Caco-2 (cell line): ENCODE data around the gene NCAM2. TPM values are rescaled to one million over a fixed set of nuclear protein-coding genes. Genes with fewer than 3 reads are reported as not detected.

Experiments used
- BruUV-seq: library from RNA; stranded (reverse); fragments of 400-500 nt; replicated peaks from 2 replicates; lab custom pipeline; 2021; lab: Mats Ljungman, UMichigan
- CTCF ChIA-PET: fragments of 300-600 bp; sonication (Branson Sonifier 250); formaldehyde crosslinking; loops from one replicate; lab custom pipeline; 2022; ENCODE audit warnings: antibody characterized with exemption; lab: Charles Lee
- POLR2A ChIA-PET: fragments of 300-600 bp; sonication (Branson Sonifier 250); formaldehyde crosslinking; loops from one replicate; lab custom pipeline; 2022; ENCODE audit warnings: antibody characterized with exemption; lab: Charles Lee
- DNase-seq, 2 experiments: peaks; one replicate each; pipeline versions ENCODE4 v3.0.0 to v3.0.0-alpha.2; 2020 to 2022
- H3K27me3 ChIP-seq: replicated peaks from 2 replicates; pipeline ENCODE4 v1.6.0; 2011; ENCODE audit warnings: low read length; ENCODE audit not compliant: control insufficient read depth, insufficient read depth
- H3K36me3 ChIP-seq: 2 replicates; pipeline ENCODE4 v1.5.1; 2011; ENCODE audit warnings: low read length; ENCODE audit not compliant: control insufficient read depth, insufficient read depth
- H3K4me1 ChIP-seq: fragments of 250-450 bp; sonication (Bioruptor Pico); 2 replicates; pipeline ENCODE4 v1.5.1; 2020; ENCODE audit warnings: mild to moderate bottlenecking
- H3K4me3 ChIP-seq: 2 replicates; pipeline ENCODE4 v1.5.1; 2011; ENCODE audit warnings: low read depth, mild to moderate bottlenecking, control low read depth, low read length
- H3K9me3 ChIP-seq: fragments of 250-450 bp; sonication (Bioruptor Pico); 2 replicates; pipeline ENCODE4 v1.5.1; 2020; ENCODE audit warnings: mild to moderate bottlenecking, moderate library complexity
- H3K27ac Mint-ChIP-seq: one replicate; pipeline ENCODE4 v1.8.0; 2022; ENCODE audit warnings: mixed read lengths; ENCODE audit not compliant: unreplicated experiment
- H3K27me3 Mint-ChIP-seq: one replicate; pipeline ENCODE4 v1.8.0; 2022; ENCODE audit warnings: mixed read lengths; ENCODE audit not compliant: insufficient read depth, unreplicated experiment
- H3K36me3 Mint-ChIP-seq: one replicate; pipeline ENCODE4 v1.8.0; 2022; ENCODE audit warnings: mild to moderate bottlenecking, mixed read lengths; ENCODE audit not compliant: insufficient read depth, unreplicated experiment
- H3K4me1 Mint-ChIP-seq: one replicate; pipeline ENCODE4 v1.8.0; 2022; ENCODE audit warnings: low read depth, mixed read lengths; ENCODE audit not compliant: unreplicated experiment
- H3K4me3 Mint-ChIP-seq: one replicate; pipeline ENCODE4 v1.8.0; 2022; ENCODE audit warnings: mild to moderate bottlenecking, moderate library complexity, mixed read lengths; ENCODE audit not compliant: unreplicated experiment
- H3K9me3 Mint-ChIP-seq: one replicate; pipeline ENCODE4 v1.8.0; 2022; ENCODE audit warnings: mixed read lengths; ENCODE audit not compliant: unreplicated experiment
- CTCF ChIP-seq, 2 experiments: fragments of 200-600 bp in 1 of 2; IDR thresholded peaks; 1 replicate in 1 of 2; 2 replicates in 1 of 2; pipeline versions ENCODE4 v1.5.1 to v1.8.0; 2011 to 2022; ENCODE audit warnings: antibody characterized with exemption in 1 of 2, control low read depth in 1 of 2, inconsistent platforms in 1 of 2, low read depth in 1 of 2, low read length in 1 of 2, mild to moderate bottlenecking in 1 of 2, moderate library complexity in 1 of 2; ENCODE audit not compliant: insufficient read depth in 1 of 2, severe bottlenecking in 1 of 2, unreplicated experiment in 1 of 2
- intact Hi-C: fragments of 100-400 bp; cut with micrococcal nuclease; formaldehyde crosslinking; loops from one replicate; pipeline ENCODE4 v1.10.0; 2022; ENCODE audit not compliant: unreplicated experiment
- total RNA-seq: library from RNA; stranded (reverse); gene quantifications from 2 replicates; pipeline ENCODE4 v1.2.3, GENCODE V29; 2022

Gene NCAM2
- total RNA-seq, 1 experiment from 2014 or later, result not detected

- Histone ChIP-seq H3K4me1 (no peaks in the 10 kb centered on the region), H3K9me3 (no peaks in the 10 kb centered on the region), H3K36me3 (no peaks in the 10 kb centered on the region), H3K27me3 (no peaks in the 10 kb centered on the region), H3K4me3 (no peak overlapping the region)
- no peaks in the 10 kb centered on the region for H3K36me3 Mint-ChIP-seq
- H3K4me3 Mint-ChIP-seq, result no peak overlapping the region
- TF ChIP-seq CTCF (IDR thresholded peaks at IDR 0.05; ENCODE audit: insufficient read depth in 1 of 2, low read depth in 1 of 2, low read length in 1 of 2, severe bottlenecking in 1 of 2, unreplicated experiment in 1 of 2), result no peak
- H3K4me1 Mint-ChIP-seq, result no peaks in the 10 kb centered on the region
- intact Hi-C loops, result no loop called here
- POLR2A ChIA-PET, result no interaction called here
- no peak overlapping the region for H3K27ac Mint-ChIP-seq
- DNase-seq, result no peak
- BruUV-seq, result no TSS peak
- no peaks in the 10 kb centered on the region for H3K9me3 Mint-ChIP-seq
- no peaks in the 10 kb centered on the region for H3K27me3 Mint-ChIP-seq
- CTCF ChIA-PET, result no interaction called here
Measured at GRCh38 chr21:21187579-21187978, 189.4 kb downstream of the NCAM2 start.

- Mint-ChIP-seq H3K9me3 (no peaks in the 10 kb centered on the region), H3K27me3 (no peaks in the 10 kb centered on the region), H3K27ac (no peak overlapping the region), H3K4me3 (no peak overlapping the region), H3K36me3 (no peaks in the 10 kb centered on the region), H3K4me1 (no peaks in the 10 kb centered on the region)
- no peak for DNase-seq
- Histone ChIP-seq H3K36me3 (no peaks in the 10 kb centered on the region), H3K27me3 (no peaks in the 10 kb centered on the region), H3K9me3 (no peaks in the 10 kb centered on the region), H3K4me1 (no peaks in the 10 kb centered on the region), H3K4me3 (no peak overlapping the region)
- intact Hi-C loops, result no loop called here
- BruUV-seq, result no TSS peak
- ChIA-PET POLR2A (no interaction called here), CTCF (no interaction called here)
- TF ChIP-seq CTCF (IDR thresholded peaks at IDR 0.05; ENCODE audit: insufficient read depth in 1 of 2, low read depth in 1 of 2, low read length in 1 of 2, severe bottlenecking in 1 of 2, unreplicated experiment in 1 of 2), result no peak
Measured at GRCh38 chr21:21188513-21189195, 190.4 kb downstream of the NCAM2 start.

- H3K27ac Mint-ChIP-seq, result no peak overlapping the region
- Histone ChIP-seq H3K4me1 (no peaks in the 10 kb centered on the region), H3K4me3 (no peak overlapping the region), H3K36me3 (no peaks in the 10 kb centered on the region), H3K27me3 (no peaks in the 10 kb centered on the region), H3K9me3 (no peaks in the 10 kb centered on the region)
- no peaks in the 10 kb centered on the region for H3K9me3 Mint-ChIP-seq
- no peak overlapping the region for H3K4me3 Mint-ChIP-seq
- no peaks in the 10 kb centered on the region for H3K36me3 Mint-ChIP-seq
- no peaks in the 10 kb centered on the region for H3K4me1 Mint-ChIP-seq
- TF ChIP-seq CTCF (IDR thresholded peaks at IDR 0.05; ENCODE audit: insufficient read depth in 1 of 2, low read depth in 1 of 2, low read length in 1 of 2, severe bottlenecking in 1 of 2, unreplicated experiment in 1 of 2), result no peak
- DNase-seq, result no peak
- H3K27me3 Mint-ChIP-seq, result no peaks in the 10 kb centered on the region
- CTCF ChIA-PET, result no interaction called here
- intact Hi-C loops, result no loop called here
- BruUV-seq, result no TSS peak
- POLR2A ChIA-PET, result no interaction called here
Measured at GRCh38 chr21:21195417-21195943, 197.3 kb downstream of the NCAM2 start.
